NCI-H2107 treated with DMSO at 0.1 percent for 48 hours (cell line): ENCODE measurements around the gene RASGRP1.

Experiments used
- DNase-seq: peaks from one replicate; lab custom pipeline; 2025; ENCODE audit not compliant: unreplicated experiment; lab: John Stamatoyannopoulos, UW

Gene RASGRP1

DNA sequence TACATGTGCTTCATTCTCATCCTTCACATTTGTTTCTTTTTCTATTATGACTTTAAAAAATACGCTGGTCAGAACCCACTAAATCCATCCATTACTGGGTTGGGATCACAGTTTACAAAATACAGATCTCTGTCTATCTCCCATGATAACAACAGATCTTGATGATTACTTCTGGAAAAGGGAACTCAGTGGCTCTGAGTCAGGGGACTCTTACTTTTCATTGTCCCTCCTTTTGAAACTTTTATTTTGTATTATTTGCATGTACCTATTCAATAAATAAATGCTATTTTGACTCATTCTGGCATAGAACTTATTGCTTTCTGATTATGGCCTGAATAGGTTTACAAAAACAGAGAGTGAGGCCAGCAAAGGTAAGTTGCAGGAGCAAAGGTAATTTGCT, 11.6 kb upstream of the RASGRP1 start:
- no peak for DNase-seq

DNA sequence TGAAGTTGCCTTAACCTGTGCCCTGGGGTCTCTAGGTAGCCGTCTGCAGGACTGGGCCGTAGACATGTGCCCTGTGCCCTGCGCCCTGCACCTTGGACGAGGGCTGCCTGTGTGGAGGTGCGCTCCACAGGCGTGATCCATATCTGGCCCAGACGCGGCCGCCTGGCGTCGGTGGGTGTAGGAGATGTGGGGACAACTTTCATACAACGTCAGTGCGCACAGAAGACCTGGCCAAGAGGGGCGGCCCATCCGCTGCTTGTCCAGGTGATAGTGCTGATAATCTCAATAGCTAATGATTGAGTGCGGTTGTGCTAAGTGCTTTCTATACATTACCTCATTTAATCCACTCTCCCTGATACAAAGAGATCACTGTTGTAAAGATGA, 665 bp upstream of the RASGRP1 start:
- no peak for DNase-seq

DNA sequence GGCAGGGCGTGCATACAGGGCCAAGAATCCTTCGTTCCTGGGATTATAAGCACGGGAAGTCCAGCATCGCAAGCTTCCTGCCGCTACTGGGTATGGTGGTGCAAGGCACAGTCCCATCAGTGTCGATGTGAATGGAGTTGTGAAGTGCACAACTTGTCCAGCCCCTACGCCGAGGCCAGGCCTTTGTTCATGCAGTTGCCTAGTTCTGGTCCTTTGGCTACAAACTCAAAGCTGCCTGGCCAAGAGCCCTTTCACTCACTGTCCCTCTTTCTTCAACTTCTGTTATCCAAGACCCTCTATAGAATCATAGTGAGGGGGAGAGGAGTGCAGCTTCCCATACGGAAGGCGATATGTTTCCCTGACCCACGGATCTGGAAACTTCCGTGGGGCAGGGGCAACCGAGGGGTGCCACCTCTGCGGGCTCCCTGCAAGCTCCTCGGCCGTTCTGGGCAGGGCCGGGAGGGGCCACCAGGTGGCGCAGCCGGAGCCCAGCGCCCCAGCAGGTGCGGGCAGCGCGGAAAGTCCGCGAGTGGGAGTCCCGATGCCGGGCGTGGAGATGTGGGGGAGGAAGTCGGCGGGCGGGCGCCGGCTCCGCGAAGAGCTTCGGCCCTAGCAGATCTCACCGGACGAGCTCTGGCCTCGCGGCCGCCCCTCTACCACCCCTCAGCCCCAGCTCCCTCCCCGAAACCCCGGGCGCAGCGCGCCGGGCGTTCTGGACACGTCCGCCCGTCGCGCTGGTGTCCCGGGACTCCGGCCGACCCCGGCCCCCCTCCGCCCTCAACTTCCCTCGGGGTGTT, 693 bp downstream of the RASGRP1 start:
- no peak for DNase-seq

DNA sequence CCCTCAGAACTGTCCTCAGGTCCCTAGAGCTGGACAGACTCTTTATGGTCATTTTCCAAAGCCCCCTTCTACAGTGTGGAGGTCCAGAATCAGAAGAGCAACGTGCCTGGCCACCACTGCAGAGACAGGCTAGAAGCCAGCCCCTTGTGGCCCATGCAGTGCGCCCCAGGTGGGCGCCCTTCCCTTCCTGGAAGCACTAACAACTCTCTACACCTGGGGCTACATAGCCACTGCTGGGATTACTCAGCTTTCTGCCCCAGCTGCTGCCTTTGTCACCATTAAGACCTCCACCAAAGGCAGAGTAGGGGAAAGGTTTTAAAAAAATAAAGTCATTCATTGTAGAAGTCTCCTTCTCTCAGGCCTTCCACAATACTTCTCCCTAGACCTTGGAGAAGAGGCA, 2.3 kb downstream of the RASGRP1 start:
- no peak for DNase-seq

DNA sequence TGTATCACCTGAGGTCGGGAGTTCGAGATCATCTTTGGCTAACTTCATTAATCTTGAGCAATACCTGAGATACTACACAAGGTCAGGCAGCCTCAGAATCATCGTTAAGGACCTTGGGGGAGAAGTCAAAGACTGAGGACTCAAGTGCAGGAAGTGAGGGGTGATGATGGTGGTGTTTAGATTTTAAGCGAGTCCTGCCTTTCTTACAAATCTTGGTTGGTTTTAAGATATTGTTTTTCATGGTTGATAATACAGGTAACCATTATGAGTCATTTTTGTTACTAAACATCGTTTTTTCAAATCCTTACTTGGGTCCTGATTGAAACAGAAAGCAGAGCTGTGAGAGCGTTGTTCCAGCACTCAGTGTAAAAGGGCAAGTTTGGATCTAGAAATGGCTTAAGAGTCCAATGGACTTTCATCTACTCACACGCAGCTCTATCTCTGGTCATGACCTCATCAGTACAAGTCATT, 4.1 kb downstream of the RASGRP1 start:
- no peak for DNase-seq

DNA sequence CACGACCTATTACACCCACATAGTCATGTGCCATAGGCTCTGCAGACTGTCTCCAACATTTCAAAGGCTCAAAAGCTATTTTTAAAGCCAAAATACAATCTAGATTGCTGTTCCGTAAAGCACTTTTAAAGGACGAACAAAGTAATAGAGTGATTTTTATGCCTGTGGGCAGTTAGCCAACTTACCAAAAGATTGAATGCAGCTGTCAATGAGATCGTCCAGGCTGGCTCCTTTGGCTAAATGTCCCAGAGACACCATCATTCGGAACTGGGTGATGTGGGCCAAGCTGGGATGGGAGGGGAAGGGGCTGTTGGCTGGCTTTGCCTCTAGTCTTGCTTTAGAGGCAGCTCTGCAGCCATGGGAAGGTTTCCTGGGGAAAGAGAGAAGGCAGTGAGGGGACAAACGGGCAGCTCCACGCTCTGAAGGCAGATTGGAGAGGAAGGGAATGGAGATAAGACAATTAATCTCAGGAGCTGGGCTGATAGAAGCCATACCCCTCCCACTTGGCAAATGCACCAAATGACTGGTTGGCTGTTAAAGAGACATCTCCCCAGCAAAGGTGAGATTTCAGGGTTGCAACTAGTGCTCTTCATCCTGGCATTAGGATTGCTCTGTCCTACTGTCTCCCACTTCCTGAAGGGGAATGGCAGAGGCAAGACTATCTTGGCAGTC, 4.8 kb downstream of the RASGRP1 start:
- DNase-seq: no peak

DNA sequence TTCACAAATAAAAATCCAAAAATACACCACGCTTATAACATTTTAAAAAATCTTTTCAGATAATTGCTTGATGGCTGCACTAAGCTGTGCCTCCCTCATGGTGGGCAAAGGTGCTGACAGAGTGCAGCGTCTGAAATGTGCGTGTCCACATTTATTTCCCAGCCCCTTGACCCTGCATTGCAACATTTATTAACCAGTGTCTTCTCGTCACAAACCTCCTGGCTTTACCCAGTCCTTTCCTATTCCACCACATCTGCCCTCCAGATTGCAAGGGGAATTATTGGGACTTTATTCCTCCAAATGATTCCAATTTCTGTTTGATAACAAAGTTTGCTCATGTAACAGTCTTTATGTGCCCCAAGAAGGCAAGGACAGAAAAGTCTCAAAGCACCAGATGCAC, 5.5 kb downstream of the RASGRP1 start:
- DNase-seq: no peak

DNA sequence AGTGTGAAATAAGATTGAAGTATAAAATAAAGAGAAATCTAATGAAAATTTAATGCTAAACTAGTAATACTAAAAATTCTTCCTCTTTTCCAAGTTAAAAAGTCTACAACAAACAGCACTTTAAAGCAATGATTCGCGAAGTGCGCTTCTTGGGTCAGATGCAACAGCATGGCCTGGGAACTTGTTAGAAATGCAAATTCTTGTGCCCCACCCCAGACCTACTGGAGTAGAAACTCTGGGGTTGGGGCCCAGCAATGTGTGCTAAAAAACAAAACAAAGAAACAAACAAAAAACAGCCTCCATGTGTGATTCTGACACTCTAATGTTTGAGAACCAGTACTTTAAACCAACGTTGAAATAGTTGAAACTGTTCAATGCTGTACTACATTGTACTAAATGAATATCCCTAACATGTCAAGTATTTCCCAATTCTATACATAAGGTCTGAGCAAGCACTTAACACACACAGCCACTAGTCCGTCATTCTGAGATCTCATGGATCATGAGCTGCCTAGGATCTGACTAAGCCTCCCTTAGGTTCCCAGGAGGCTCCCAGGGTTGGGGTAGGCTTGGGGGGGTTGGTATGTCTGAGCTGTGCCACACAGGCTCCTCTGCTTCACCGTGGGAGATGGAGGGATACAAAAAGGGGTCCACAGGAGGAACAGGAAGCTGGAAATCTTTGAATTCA, 6.1 kb downstream of the RASGRP1 start:
- no peak for DNase-seq

DNA sequence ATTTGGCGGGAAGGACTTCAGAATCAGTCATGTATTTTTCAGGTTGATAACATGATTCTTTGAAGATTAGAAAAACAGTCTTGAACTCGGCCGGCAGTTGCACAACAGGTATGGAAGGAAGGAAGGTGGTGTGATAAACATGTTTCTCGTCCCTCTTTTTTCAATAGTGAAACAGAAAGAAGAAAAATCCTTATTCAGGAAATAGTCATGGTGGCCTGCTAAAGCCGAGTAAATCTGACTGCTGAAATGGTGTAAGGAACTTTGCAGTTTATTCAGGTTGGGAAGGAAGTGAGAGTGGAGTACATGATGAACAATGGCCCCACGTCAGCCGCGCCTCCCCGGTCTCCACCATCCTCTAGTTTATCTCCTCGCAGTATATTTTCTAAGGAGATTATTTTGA, 6.7 kb downstream of the RASGRP1 start:
- no peak for DNase-seq

DNA sequence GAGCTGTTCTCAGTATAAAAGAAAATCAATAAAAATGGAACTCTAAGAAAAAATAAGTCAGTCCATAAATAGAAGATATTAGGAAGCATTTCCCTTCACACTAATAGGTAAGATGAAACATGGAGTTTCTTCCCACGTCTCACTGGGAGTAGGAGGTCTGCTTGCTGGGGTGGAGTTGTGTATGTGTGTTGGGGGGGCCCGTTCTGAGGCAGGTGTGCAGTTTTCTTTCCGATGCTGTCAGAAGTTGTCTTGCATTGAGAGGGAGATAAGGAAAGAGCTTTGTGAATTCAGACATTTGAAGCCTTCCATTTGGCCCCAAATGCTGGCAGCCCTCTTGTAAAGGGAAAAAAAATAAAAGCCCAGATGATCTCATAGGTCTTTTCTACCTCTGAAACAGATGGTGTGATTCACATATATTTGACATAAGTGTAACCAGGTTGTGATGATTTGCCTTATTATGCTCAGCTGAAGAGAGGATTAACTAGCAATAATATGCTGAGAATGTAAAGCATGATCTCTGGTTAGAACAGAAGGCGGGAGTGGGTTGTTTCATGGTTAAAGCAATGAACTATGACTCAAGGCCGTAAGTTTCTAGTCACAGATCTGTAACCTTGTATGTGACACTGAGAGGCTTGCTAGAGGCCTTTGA, 8.8 kb downstream of the RASGRP1 start:
- DNase-seq: no peak

DNA sequence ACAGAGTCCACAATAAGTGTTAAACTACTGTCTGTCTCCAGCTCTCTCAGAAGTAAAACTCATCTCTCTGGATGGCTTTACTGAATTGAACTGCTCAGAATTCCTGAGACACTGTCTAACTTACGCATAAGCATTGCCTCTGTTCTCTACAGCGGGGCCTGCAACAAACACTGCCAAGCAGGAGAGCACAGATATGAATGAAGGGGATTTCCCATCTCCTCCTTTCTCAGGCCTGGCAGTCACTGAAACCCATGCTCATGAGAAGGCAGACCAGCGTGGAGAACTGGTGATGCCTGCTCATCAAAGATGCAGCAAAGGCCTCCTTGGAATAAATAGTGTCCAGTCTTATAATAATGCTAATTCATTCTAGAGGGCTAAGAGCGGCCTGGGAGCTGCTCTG, 10.3 kb downstream of the RASGRP1 start:
- no peak for DNase-seq

DNA sequence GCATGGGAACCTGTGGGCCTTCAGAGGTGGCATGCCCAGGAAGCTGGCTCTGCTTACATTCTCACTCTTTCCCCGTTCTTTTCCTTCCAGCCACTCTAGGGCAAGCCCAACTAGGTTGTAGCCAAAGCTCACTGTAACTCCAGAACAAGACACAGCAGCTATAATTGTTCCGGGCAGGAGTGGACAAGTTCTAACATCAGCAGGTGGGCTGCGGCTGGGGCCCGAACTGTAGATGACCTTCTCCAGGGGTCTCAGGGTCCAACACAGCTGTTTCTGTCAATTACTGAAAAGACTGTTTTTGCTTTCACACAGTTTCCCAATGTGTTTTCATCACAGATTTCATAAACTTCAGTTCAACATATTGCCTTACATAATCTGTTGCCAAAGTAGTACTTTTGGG, 11.5 kb downstream of the RASGRP1 start:
- DNase-seq: no peak

DNA sequence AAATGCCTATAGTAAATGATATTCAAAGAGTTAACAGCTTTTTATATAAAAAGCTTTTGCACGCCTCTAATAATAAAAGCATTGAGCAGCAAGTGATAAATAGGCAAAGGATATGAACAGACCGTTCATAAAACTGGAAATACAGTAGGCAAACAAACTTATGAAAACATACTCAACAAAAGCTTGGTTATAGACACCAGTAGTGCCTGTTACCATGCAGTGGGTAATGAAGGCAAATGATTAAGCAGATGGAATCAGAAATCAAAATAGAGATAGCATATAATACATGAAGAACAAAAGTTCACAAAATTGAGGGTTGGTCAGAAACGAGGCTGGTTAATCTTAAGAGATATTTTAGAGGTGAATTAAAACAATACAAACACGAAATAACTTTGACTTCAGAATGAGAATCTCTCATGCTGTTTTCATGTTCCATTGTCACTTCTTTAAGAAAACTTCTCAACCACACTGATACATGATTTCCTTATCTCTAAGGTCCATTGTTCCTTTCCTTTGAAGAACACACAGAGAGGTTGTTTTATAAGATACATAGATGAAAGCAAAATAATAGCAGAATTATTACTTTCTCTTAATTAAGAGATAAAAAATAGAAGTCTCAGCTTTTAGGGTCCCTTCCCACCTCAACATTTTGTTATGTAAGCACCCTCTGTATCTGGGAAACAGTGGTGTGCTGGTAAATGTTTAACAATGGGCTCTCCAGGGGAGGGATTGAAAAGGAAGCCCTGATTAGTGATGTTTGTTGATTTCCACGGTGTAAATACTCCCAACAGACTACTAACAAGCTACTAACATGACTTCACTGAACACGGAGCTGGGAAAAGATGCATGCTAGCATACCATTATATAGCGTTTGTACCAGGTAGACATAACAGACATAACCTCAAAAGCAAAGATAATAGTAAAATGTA, 12.6 kb downstream of the RASGRP1 start:
- no peak for DNase-seq

DNA sequence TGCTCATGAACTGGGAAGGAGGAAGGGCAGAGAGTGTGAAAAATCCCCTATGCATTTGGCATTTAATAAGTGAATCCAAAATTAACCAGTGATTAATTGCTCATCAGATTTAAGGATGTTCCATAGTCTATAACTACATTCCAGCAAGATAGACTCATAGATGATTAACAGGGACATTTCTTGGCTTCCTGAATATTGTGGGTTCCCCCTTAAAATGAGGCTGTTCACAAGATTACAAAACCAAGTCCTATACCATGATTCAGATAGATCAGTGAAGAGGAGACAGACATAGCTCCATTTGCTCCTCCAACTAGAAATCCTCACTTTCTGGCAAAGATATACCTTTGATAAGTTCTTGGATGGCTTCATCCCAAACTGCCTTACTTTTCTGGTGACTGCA, 15.4 kb downstream of the RASGRP1 start:
- no peak for DNase-seq

DNA sequence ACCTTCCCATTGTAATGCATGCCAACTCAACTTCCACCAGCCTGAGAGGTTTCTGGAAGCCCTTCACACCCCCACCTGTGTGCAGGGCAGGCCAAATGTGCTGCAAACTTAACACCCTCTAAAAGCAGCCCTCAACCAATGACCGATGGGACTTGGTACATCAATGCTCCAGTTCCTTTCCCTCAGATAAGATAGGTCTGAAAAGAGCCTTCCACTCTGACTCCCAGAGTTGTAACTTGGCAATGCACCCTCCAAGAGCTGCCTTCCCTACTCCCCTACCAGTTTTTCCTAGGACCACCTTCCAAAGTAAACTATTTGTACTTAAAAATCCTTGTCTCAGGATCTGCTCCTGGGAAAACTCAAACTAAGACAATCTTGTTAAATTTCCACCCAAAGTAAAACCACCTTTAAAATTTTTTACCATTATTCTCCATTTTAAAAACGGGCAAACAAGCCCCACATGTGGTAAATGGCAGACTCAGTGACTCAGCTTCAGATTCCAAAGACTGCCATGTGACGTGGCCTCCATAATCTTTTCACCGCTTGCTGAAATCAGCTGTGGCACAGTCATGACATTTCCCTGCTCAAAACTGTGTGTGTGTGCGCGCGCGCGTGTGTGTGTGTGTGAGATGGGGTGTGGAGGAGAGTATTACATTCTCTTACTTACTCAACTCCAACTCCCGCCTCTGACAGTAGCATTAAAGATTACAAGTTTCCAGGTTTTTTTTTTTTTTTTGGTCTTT, 17.2 kb downstream of the RASGRP1 start:
- no peak for DNase-seq

DNA sequence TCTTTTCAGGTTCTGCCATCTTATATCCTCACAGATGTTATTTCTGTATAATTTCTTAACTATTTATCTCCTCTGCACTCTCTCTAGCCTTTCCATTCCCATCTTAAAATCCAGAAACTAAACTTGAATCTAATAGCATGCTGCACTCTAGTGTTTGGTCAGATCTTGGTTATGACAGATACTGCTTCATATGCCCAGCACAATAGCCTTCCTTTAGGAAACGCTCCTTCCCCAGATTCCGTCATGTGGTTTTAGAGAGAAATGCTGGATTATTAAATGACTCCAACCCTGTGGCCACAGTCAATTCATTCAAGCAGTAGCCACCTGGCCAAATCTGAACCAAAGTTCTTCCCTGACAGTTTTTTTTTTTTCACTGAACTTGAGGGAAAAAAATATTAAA, 19.4 kb downstream of the RASGRP1 start:
- no peak for DNase-seq

DNA sequence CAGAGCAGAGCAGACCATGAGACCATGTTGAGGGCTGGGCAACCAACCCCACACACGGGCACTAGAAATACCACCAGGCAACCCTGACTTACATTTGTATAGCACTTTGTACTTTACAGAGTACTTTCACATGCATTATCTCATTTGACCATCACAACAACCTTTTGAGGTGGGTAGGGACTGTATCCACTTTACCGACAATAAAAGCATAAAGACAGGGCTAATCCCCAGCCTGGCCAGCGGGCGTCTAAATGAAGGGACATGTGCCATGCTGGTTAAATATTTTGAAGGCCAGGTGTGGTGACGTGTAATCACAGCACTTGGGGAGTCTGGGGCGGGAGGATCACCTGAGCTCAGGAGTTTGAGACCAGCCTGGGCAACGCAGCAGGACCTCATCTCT, 23.6 kb downstream of the RASGRP1 start:
- DNase-seq: no peak

DNA sequence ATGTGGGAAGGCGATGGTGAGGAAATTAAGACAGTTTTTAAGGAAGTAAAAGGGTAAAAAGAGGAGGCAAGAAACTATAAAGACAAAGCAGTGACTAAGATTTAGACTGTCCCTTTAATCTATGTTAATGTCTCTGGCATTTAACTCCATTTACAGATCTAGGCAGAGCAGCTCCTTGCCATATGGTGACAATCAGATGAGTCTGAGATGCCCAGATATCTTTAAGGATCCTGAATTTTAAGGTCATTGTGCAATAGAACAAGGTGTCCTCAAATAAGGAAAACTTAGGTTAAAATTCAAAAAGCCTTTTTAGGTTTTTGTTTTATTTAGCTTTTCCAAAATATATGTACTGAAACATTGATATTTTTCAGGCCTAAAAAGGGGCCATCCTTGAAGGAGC, 24.1 kb downstream of the RASGRP1 start:
- DNase-seq: no peak

DNA sequence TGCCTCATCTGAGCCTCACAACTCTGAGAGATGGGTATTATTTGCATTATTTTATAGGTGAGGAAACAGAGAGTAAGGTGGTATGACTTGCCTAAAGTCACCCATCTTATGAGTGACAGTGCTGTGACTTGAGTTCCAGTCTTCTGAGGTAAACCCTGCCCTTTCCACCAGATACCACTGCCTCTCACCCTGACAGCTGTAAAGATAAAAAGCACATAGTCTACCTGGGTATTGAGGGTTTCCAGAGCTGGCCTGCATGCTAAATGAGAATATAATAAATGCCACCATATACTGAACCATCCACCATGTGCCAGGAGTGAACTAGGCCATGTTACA, 25.6 kb downstream of the RASGRP1 start:
- no peak for DNase-seq
